ENCODE results near the gene ZNF445.
"Not testable (repeated sequence)": the region's sequence is repeated elsewhere in the genome, so short reads cannot be mapped to it uniquely, and the experiment has no call there.

The ZNF445 gene

DNA sequence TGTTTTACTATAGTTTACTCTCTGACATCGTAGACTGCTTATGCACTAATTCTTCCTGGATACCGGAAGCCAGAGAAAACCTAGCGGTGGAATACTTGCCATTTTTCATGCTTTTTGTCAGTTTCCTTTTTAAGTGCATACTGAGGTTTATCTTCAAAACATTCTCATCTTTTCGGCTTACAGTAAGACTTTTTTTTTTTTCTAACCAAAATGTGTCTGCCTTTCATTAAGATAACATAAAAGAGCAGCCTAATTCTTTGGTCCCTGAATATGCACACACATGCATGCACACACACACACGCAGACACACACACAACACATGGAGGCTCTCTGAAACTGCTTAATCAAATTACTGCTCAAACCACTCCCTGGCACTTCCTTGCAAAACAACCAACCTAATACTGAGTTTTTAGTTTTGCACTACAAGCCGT, 1.3 kb downstream of the ZNF445 start:
- DNase-seq (ENCODE audit: low read depth): no peak

DNA sequence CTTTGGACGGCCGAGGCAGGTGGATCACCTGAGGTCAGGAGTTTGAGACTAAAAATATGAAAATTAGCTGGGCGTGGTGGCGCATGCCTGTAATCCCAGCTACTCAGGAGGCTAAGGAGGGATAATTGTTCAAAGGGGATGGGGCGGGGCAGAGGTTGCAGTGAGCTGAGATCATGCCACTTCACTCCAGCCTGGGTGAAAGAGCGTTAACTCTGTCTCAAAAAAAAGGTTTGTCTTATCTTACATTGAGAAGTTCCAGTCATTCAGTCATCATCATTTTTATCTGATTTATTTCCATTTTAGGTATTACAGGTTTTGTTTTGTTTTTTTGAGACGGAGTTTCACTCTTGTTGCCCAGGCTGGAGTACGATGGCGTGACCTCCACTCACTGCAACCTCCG, 2.6 kb downstream of the ZNF445 start:
- not testable (repeated sequence) for DNase-seq (ENCODE audit: low read depth)

DNA sequence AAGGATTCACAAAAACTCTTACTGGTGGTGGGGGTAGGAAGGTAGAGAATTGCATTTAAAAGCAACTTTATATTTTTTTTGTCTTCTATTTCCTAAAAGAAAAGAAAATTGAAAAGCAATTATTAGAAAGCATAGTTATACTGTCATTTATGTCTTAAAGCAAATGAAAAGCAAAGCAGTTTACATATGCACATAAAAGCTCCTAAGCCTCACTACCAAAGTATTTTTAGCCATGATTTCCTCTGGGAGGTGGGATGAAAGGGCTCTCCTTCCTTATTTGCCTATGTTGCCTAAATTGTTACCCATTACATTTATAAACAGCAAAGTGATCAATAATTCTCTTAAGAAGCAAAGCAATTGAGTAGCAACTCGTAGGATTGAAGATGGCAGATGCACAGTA, 7.0 kb downstream of the ZNF445 start:
- DNase-seq (ENCODE audit: low read depth): no peak

DNA sequence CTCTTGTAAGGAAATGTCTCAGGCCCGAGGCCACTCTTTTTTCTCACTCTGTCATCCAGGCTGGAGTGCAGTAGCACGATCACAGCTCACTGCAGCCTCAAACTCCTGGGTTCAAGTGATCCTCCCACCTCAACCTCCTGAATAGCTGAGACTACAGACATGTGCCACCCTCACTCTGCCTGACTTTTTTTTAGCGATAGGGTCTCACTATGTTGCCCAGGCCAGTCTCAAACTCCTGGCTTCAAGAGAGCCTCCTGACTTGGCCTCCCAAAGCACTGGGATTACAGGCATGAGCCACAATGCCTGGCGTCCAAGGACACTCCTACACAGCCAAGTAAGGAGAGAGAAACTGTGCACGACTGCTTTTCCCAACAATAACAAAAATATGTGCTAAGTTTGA, 7.6 kb downstream of the ZNF445 start:
- DNase-seq (ENCODE audit: low read depth): no peak

DNA sequence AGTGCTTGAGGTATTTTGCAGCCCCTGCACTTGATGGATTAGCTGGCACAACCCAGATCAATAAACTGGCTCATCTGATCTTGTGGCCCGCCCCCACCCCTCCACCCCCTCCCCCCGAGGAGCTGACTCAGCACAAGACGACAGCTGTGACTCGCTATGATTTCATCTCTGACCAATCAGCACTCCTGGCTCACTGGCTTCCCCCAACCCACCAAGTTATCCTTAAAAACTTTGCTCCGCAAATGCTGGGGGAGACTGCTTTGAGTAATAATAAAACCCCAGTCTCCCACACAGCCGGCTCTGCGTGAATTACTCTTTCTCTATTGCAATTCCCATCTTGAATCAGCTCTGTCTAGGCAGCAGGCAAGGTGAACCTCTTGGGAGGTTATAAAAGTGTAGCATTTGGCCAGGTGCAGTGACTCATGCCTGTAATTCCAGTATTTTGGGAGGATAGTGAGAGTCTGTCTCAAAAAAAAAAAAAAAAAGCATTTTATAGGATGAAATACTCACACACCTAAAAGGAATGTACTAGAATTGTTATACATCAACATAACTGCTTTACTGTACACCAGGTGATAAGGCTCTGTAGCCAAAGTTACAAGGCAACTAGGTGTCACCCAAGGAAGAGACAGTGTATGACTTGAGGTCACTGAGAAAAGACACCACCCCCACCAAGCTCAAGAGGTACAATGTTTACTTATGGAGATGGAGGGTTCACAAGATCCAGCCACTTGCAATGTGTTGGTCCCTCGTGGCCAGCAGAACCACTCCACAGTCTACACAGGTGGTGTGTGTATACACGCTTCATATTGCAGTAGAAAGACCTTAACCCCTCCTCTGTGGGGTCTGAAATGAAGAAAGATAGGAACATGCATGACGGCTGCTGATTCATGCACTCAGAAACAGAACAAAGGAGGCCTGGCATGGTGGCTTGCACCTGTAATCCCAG, 8.6 kb downstream of the ZNF445 start:
- DNase-seq (ENCODE audit: low read depth): no peak

DNA sequence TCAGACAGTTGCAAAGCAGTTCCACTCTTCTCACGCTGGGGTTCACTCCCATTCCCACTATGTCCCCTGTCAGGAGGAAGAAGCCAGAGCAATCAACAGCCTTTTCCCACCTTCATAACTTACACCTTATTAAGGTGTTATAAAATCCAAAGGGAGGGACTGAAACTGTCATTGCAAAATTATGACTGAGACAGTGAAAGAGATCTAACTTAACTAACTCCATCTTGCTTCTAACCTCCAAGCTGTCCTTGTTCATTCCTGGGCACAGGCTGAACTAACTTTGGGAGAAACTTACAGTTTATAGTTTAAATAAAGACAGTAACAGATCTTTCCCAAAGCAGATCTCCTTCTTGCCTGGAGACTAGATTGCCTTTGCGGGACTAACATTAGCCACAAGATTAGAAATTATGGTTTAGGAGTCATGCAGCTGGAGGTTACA, 9.4 kb downstream of the ZNF445 start:
- DNase-seq (ENCODE audit: low read depth): not testable (repeated sequence)

DNA sequence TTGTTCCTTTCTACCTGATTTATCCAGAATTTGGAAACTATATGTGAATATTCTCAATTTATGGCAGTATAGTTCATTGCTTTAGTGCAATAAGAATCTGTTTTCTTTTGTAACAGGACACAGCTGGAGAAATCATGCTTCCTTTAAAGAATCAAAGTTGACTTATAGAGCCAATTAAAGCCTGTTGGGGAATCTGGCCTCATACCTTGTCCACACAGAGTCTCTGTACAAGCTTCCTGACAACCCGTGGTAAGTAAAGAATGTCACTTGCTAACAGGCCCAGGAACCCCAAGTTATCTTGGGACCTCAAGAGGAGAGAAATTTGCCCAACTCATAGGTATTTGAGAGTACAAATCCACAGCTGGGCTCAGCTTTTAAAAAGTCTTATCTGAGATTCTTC, 10.2 kb downstream of the ZNF445 start:
- no peak for DNase-seq (ENCODE audit: low read depth)

DNA sequence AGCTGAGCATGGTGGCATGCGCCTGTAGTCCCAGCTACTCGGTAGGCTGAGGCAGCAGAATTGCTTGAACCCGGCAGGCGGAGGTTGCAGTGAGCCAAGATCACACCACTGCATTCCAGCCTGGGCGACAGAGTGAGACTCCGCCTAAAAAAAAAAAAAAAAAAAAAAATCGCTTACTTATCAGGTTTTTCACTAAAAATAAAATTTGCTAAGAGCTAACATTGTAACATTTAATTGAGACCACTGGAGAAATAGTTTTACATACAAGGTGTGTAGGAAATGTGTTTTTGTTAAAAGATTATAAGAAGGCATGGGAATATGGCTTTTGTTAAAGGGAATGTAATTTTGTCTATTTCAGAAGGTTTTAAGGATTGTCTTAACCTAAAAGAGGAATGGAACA, 12.6 kb downstream of the ZNF445 start:
- DNase-seq (ENCODE audit: low read depth): not testable (repeated sequence)

DNA sequence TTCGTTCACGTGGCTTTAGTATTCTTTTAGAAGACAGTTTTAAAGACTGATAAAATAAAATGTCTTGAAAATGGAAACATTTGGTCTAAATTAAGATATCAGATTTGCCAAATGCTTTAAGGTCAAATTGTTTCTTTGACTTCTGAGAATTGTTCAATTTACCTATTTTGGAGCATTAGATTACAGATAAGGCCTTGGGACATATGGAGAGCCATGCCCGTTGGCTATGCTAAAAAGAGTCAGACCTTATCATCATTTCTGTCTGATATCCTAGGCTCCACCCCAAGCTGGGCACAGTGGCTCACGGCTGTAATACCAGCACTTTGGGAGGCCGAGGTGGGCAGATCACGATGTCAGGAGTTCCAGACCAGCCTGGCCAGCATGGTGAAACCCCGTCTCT, 13.0 kb downstream of the ZNF445 start:
- DNase-seq (ENCODE audit: low read depth): no peak

DNA sequence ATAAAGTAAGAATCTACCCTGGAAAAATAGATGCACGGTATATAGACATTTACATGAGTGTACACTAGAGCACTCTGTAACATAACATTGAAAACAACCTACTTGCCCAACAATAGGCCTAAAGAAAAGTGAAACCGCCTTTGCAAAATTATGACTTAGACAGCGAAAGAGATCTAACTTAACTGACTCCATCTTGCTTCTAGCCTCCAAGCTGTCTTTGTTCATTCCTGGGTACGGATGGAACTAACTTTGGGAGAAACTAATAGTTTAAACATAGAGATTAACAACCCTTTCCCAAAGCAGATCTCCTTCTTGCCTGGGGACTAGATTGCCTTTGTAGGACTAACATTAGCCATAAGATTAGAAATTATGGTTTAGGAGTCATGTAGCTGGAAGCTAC, 17.4 kb downstream of the ZNF445 start:
- not testable (repeated sequence) for DNase-seq (ENCODE audit: low read depth)

DNA sequence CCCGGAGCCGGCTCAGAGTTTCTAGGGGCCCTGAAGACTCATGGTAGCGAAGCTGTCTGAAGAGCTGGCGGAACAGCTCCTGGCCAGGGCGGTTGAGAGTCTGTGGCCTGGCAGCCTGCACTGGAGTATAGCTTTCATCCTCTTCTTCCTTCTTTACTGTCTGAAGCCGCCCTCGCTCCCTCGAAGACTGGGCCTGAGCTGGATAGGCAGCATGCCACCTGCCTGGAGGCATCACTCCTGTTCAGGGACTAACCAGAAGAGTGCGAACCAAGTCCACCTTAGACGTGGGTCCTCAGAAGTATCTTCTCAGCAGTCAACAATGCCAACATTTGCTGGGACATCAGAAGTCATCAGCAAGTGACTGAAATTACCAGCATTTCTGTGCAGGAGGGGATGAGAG, 22.2 kb downstream of the ZNF445 start:
- DNase-seq (ENCODE audit: low read depth): no peak

DNA sequence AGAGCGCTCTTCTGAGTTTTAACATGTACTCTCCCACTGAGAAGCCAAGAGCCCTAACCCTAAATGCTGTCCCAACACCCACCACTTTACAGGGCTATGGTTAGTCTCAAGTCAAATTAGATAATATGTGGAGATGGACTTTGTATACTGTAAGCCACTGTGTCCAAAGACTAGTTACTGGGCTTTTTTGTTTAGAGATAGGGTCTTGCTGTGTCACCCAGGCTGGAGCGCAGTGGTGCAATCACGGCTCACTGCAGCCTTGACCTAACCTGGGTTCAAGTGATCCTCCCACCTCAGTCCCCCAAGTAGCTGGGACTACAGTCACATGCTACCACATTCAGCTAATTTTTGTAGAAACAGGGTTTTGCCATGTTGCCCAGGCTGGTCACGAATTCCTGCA, 23.2 kb downstream of the ZNF445 start:
- no peak for DNase-seq (ENCODE audit: low read depth)

DNA sequence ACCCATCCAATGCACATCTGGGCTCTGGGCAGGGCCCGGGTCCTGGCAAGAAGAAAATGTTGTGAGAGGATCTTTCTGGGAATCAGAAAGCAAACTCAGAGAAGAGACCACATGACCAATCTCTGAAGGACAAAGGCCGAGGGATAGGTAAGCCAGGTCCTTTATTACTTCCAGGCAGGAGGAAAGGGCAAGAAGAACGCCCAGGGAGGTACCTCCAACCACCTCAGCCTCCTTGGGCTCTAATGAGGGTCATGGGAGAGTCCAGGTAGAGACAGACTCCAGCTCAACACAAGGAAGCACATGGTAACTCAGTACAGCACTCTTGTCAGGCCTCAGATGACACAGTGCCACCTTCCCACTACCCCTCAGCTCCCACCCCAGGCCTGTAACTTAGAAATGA, 26.0 kb downstream of the ZNF445 start:
- no peak for DNase-seq (ENCODE audit: low read depth)

DNA sequence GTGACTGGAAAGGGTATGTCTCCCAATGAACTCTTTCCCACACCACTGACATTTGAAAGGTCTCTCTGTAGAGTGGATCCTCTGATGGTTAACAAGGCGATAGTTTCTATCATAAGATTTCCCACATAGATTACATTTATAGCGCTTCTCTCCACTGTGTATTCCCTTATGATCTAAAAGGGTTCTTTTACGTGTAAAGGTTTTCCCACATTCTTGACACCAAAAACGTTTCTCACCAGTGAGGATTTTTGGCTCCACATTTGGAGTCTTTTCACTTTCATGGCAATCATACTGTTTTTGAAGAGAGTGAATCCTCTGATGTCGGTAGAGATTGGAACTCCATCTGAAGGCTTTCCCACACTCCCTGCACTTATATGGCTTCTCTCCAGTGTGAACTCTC, 30.5 kb downstream of the ZNF445 start:
- no peak for DNase-seq (ENCODE audit: low read depth)

DNA sequence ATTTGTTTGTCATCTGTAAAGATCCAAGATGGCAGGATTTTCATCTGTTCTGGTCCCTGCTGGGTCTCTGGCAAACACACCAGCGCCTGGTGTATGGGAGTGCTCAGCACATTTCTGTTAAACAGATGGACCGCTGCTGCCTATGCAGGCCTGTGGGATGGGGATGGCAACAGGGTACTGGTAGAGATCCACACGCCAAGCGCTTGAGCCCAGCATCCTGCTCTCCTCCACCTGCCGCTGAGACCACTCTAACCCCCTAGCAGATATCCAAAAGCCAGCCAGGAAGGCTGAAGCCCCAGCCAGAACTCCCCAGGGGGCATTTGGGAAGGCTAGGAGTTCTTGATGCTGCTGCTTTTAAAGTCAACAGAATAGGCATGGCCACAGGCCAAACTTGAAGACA, 31.7 kb downstream of the ZNF445 start:
- DNase-seq (ENCODE audit: low read depth): no peak

DNA sequence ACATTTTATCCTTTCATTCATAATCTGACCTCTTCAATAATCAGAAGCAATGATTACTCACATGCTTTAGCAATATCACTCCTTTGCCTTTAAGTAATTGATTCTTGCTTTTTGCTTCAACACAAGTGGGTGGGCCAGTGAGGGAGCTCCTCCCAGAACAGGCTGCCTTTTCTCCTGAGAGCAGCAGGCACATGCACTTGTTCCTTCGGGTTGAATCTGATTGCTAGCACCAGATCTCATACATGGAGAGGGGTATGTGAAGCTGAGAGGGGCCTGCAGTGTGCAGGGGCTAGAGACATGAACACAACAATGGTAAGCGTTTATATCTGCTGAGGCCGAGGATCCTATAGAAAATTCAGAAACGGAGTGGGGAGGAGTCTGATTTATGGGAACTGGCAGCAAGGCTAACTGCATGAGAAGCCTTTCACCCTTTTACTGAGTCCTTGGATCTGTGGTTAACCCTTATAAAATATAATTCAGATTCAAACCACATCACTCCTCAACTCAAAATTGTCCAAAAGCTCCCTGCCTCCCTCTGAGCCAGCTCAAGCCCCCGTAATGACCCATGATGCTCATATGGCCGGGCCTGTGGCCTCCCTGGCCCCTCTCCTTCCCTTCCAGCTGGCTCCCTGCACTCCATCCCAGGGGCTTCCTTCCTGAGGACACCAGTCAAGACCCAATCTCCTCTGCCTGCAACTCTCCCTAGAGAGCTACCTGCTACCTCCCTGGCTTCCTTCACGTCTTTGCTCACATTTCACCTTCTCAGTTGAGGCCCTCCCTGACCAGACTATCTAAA, 32.4 kb downstream of the ZNF445 start:
- no peak for DNase-seq (ENCODE audit: low read depth)

DNA sequence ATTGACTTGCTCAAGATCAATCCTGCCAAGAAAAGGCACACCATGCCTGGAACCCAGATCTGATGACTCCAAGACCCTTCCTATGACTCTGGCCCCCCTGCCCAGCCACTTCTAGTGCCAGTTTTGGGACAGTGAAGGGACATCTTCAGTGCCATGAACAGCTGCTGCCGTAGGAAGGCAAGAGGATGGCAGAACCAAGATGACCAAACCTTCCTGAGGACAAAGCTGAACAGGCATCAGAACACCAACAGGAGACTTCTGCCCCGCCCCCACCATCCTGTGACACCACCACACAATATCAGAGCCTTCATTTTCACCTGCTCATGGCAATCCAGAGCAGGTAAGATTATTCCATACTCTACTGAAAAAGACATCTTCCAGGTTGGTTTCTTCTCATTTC, 33.0 kb downstream of the ZNF445 start:
- no peak for DNase-seq (ENCODE audit: low read depth)

DNA sequence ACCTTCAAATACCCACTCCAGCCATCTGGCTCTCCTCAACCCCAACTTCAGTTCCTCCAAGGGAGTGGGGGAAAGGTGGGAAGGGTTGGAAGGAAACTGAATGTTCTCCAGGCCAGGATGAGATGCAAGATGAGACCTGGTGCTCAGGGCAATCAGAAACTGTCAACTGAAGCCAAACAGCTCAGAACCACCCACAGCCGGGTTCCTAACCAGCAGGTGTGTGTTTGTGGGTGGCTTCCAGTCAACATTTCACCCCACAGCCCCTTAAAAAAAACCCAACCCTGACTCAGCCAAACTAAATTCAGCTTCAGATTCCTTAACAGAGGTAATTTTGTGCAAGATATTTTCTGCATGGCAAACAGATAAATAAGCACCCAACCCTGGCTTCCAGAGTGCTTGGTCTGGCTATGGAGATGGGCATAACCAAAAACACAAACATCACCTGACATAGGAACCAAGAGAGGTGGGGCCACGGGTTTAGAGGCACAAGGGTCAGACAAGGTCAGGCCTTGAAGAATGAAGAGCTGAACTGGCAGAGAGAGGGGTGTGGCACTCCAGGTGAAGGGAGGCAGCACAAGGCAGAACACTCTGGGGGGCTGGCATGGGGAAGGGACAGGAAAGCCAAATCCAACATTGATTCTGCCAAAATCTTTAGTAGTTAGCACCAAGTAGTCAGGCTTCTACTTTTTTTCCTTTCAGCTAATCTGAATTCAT, 34.7 kb downstream of the ZNF445 start:
- DNase-seq (ENCODE audit: low read depth): no peak

DNA sequence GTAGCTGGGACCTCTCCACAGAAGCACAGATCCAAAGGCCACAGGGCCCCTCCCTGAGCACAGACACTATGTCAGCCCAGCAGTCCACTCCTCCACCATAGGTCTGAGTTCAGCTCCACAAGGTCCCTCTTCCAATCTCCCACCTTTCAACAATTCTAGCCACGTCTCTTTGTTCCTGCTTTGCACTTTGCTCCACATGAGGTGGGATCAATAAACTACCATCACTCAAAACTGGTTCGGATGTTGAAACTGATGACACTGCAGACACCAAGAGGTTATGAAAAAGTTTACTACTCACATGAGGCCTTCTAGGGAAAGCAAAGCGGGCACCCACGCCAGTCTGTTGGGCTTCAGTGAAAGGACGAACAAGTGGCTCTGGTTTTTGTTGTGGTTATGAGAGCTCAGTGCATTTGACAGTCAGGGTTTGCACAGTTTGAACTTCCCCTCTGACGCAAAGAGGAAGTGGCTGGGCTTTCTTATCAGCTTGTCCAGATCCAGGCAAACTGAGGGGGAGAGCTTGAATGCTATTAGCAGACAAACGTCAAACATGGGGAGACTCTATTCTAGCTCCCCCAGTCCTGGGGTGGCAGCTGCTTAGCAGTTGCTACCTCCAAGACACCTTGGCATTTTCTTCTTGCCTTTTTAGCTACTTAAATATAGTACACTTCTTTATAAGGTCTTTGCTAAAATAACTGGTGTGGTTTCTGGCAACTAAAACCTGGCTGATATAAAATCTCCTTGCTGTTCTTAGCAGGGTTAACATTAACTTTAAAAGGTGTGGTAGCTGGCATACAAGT, 37.8 kb downstream of the ZNF445 start:
- DNase-seq (ENCODE audit: low read depth): no peak

DNA sequence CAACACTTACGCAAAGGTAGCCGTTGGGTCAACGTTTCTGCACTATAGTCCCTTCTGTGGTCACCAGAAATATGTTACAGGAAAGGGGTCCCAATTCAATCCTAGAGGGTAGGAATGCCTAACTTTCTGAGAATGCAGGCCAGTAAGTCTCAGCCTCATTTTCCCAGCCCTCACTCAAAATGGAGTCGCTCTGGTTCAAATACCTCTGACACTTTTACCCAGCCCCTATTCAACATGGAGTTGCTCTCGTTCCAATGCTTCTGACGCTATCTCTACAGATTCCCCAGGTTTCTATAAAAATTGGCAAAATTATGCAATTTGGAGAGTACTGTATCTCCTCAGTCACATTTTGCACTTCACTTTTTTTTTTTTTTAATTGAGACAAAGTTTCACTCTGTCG, 39.7 kb downstream of the ZNF445 start:
- no peak for DNase-seq (ENCODE audit: low read depth)

DNA sequence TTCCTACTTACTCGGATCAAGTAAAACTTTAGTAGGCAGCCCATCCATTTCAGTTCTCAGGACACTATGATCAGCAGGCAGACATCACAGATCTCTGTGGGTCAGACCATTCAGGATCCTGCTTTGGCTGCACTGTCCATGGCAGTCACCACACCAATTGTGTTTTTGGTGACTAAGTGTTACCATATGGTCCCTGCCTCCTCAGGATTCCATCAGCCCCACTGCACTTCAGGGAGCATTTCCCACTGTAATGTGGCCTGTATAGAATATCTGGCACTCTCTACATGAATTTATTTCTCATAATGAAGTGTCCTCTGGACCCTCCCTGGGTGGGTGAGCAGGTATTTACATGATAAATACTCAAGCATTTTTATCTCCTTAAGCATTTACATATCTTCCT, 41.3 kb downstream of the ZNF445 start:
- no peak for DNase-seq (ENCODE audit: low read depth)
